NCI-H82 treated with DMSO at 0.1 percent for 48 hours (cell line): ENCODE measurements around the gene GNG7.
"Not testable (repeated sequence)": the region's sequence is repeated elsewhere in the genome, so short reads cannot be mapped to it uniquely, and the experiment has no call there.

ENCODE experiments used
- DNase-seq: peaks from one replicate; lab custom pipeline; 2025; ENCODE audit not compliant: unreplicated experiment; lab: John Stamatoyannopoulos, UW

The GNG7 gene

GRCh38 chr19:2678044-2678671 is 24.3 kb downstream of the GNG7 start:
- DNase-seq = no peak

- no peak for DNase-seq
These were observed 25.7 kb downstream of the GNG7 start for GRCh38 chr19:2676823-2677222.

- DNase-seq = no peak
These were observed 26.6 kb downstream of the GNG7 start for GRCh38 chr19:2675892-2676291.

- DNase-seq = no peak
These were observed 32.3 kb downstream of the GNG7 start for GRCh38 chr19:2670217-2670616.

GRCh38 chr19:2668175-2668763 is 34.2 kb downstream of the GNG7 start:
- DNase-seq = no peak

- DNase-seq = not testable (repeated sequence)
These were observed 35.1 kb downstream of the GNG7 start for GRCh38 chr19:2667349-2667748.

- no peak for DNase-seq
These were observed 36.0 kb downstream of the GNG7 start for GRCh38 chr19:2666344-2666994.

GRCh38 chr19:2665103-2665502 is 37.4 kb downstream of the GNG7 start:
- no peak for DNase-seq

GRCh38 chr19:2663920-2664571 is 38.4 kb downstream of the GNG7 start:
- DNase-seq = no peak

GRCh38 chr19:2661615-2662014 is 40.9 kb downstream of the GNG7 start:
- no peak for DNase-seq

- DNase-seq = peak; percentile 80
These were observed 42.5 kb downstream of the GNG7 start for GRCh38 chr19:2659856-2660432.

- DNase-seq = no peak
These were observed 46.0 kb downstream of the GNG7 start for GRCh38 chr19:2656533-2656932.

GRCh38 chr19:2653710-2654707 is 48.5 kb downstream of the GNG7 start:
- no peak for DNase-seq

GRCh38 chr19:2653218-2653617 is 49.3 kb downstream of the GNG7 start:
- DNase-seq = no peak

- no peak for DNase-seq
These were observed 49.9 kb downstream of the GNG7 start for GRCh38 chr19:2652504-2653099.

GRCh38 chr19:2651002-2651733 is 51.3 kb downstream of the GNG7 start:
- not testable (repeated sequence) for DNase-seq

GRCh38 chr19:2650515-2650914 is 52.0 kb downstream of the GNG7 start:
- no peak for DNase-seq

- DNase-seq = peak; percentile 26
These were observed 54.0 kb downstream of the GNG7 start for GRCh38 chr19:2648528-2648937.

- DNase-seq = no peak
These were observed 54.4 kb downstream of the GNG7 start for GRCh38 chr19:2648099-2648498.
